Measurements from ENCODE around the gene ADRA2C. TPM values are rescaled to one million over a fixed set of nuclear protein-coding genes. Genes with fewer than 3 reads are reported as not detected.

ADRA2C gene
- total RNA-seq, 2 experiments from 2014 or later = not detected

DNA sequence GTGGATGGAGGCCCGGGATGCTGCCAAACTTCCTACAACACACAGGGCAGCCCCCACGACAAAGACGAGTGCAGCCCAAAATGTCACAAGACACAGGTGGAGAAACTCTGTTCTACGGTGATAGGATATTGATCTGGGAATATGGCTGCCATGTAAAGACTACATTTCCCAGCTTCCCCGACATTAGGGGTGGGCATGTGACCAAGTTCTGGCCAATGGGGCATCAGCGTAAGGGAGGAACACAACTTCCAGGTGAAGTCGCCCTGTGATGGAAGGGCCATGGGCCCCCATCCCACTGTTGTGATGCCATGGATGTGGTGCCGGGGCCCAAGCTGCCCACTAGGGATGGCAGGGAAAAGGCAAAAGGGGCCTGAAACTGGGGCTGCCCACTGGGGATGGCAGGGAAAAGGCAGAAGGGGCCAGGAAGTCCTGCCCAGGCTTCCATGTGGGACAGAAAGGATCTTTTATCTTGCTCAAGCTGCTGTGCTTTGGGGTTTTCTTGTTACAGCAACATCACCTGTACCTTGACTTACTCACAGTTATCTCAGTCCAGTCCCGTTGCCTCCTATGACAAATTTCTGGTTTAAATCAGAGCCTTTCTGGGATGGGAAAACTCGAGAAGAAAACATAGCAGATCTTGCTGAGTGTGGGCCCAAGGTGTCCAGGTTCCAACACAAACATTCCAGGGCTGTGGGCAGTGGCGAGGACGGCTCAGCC is 9.7 kb upstream of the ADRA2C start:
- H3K4me1 Mint-ChIP-seq = no peaks in the 10 kb centered on the region
- H3K36me3 Mint-ChIP-seq = no peaks in the 10 kb centered on the region
- ATAC-seq (ENCODE audit: low read depth) = no peak
- no peaks in the 10 kb centered on the region for H3K9me3 Mint-ChIP-seq
- no peak overlapping the region for H3K4me3 Mint-ChIP-seq
- H3K27ac Mint-ChIP-seq = no peak overlapping the region
- H3K27me3 Mint-ChIP-seq = no peaks in the 10 kb centered on the region
- POLR2A ChIA-PET = no interaction called here
- no peak for DNase-seq

DNA sequence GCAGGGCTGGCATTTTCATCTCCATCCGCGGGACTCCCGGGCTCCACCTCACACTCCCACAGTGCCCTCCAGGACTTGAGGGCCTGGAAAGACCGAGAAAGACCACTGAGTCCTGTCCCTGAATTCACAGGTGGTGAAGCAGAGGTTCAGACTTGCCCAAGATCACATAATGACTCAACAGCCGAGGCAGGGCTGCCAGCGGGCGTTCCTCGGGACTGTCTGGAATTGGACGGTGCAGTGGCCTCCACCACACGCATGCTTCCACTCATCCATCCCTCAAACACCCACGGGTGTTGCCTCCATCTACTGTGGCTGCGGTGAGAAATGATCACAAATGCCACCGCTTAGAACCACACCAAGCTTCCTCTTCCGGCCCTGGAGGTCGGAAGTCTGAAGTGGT is 6.9 kb upstream of the ADRA2C start:
- Mint-ChIP-seq H3K4me3 (no peak overlapping the region), H3K27ac (no peak overlapping the region), H3K9me3 (no peaks in the 10 kb centered on the region), H3K4me1 (no peaks in the 10 kb centered on the region), H3K36me3 (no peaks in the 10 kb centered on the region), H3K27me3 (peaks cover under 1% of the 10 kb centered on the region)
- POLR2A ChIA-PET = no interaction called here
- ATAC-seq (ENCODE audit: low read depth) = no peak
- no peak for DNase-seq

DNA sequence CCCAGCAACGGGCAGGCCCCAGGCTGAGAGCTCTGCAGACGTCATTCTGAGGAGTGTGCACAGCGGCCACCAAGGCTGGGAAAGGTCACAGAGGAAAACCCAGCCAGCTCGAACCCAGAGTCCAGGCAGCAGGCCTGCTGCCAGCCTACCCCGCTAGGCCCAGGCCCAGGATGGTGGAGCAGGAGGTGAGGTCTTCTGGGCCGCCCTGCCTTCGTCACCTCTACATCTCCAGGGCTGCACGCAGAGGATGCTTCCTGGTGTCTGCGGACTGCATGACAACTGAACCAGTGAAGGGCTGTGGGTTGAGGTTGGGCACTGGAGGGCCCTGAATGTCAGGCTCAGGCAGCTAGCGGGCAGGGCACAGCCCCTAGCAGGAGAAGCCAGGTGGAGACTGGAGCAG is 5.8 kb upstream of the ADRA2C start:
- DNase-seq = no peak
- H3K27me3 Mint-ChIP-seq = peaks cover 7% of the 10 kb centered on the region
- H3K4me3 Mint-ChIP-seq = no peak overlapping the region
- no peaks in the 10 kb centered on the region for H3K4me1 Mint-ChIP-seq
- H3K9me3 Mint-ChIP-seq = no peaks in the 10 kb centered on the region
- no peak overlapping the region for H3K27ac Mint-ChIP-seq
- POLR2A ChIA-PET = no interaction called here
- H3K36me3 Mint-ChIP-seq = no peaks in the 10 kb centered on the region
- no peak for ATAC-seq (ENCODE audit: low read depth)

DNA sequence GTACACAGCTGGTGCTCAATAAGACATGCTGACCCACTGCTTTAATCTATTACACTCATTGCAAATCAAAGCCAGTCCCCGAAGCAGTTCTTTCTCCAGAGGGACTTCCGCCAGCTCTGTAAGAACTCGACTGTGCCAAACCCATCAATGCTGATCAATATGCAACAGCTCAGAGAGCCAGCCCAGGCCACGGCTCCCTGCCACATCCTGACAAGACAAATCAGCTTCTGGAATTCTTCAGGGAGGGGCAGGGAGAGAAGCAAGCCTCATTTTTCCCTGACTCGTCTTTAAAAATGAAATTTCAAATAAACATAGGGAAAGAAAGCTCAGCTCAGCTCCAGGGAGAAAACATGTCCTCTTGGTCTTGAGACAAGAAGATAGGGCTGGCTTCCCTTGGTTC is 5.3 kb upstream of the ADRA2C start:
- DNase-seq (no peak), ATAC-seq (ENCODE audit: low read depth) (no peak)
- no peaks in the 10 kb centered on the region for H3K36me3 Mint-ChIP-seq
- H3K27ac Mint-ChIP-seq = no peak overlapping the region
- H3K27me3 Mint-ChIP-seq = peaks cover 7% of the 10 kb centered on the region
- no peaks in the 10 kb centered on the region for H3K9me3 Mint-ChIP-seq
- POLR2A ChIA-PET = no interaction called here
- H3K4me3 Mint-ChIP-seq = no peak overlapping the region
- H3K4me1 Mint-ChIP-seq = no peaks in the 10 kb centered on the region

DNA sequence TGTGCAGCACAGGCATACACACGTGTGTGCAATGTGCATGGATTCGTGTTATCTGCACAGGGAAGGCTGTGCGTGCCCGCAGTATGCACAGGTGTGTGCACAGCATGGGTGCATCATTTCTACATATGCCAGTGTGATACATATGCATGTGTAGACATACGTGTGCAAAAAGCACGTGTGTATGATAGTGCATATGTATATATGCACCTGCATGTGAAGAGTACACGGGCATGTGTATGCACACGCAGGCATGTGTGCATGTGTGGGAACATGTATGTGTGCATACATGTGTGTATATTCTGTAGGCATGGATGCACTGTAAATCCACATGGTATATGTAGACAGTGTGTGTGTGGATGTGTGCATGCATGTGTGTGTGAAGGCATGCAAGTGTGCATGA is 3.9 kb upstream of the ADRA2C start:
- peaks cover 13% of the 10 kb centered on the region for H3K27me3 Mint-ChIP-seq
- POLR2A ChIA-PET = no interaction called here
- H3K27ac Mint-ChIP-seq = no peak overlapping the region
- no peak for DNase-seq
- no peaks in the 10 kb centered on the region for H3K9me3 Mint-ChIP-seq
- H3K4me1 Mint-ChIP-seq = peaks cover 2% of the 10 kb centered on the region
- no peak for ATAC-seq (ENCODE audit: low read depth)
- H3K4me3 Mint-ChIP-seq = no peak overlapping the region
- no peaks in the 10 kb centered on the region for H3K36me3 Mint-ChIP-seq

DNA sequence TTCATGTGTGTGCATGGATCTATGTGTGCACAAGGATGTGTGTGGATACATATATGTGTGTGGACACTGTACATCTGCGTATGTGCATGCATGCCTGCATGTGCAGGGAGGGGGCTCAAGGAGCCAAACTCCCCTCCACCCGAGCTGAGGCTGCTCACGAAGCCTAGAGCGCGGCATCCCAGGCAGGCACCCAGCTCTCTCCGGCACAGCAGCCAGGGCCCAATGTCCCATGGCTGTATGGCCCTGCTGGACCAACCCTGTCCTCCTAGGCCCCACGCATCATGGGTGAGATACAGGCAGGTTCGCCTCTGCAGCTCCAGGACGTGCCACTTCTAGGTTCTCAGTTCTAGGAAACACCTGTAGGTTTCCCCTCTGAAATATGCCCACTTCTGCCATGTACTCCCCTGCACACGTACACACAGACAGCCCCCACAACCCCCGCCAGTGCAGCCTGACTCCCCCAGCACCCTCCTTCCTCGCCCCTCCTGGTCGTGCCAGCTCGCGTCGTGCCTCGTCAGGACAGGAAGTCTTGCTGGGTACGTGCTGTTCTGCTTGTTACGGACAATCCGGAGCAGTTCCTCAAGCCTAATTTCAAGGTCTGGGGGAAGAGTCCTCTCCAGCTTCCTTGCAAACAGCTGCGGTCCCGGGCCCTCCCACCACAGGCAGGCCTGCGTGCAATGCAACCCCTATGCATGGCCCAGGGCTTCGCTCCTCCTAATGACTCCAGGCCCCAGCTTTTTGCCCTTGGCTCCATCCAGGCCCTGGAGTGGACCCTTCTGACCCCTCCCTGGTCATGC is 3.2 kb upstream of the ADRA2C start:
- Mint-ChIP-seq H3K4me1 (peaks cover 4% of the 10 kb centered on the region), H3K9me3 (no peaks in the 10 kb centered on the region), H3K27ac (no peak overlapping the region), H3K27me3 (peaks cover 16% of the 10 kb centered on the region), H3K36me3 (peaks cover 2% of the 10 kb centered on the region), H3K4me3 (no peak overlapping the region)
- ATAC-seq (ENCODE audit: low read depth) = no peak
- POLR2A ChIA-PET = no interaction called here
- no peak for DNase-seq

DNA sequence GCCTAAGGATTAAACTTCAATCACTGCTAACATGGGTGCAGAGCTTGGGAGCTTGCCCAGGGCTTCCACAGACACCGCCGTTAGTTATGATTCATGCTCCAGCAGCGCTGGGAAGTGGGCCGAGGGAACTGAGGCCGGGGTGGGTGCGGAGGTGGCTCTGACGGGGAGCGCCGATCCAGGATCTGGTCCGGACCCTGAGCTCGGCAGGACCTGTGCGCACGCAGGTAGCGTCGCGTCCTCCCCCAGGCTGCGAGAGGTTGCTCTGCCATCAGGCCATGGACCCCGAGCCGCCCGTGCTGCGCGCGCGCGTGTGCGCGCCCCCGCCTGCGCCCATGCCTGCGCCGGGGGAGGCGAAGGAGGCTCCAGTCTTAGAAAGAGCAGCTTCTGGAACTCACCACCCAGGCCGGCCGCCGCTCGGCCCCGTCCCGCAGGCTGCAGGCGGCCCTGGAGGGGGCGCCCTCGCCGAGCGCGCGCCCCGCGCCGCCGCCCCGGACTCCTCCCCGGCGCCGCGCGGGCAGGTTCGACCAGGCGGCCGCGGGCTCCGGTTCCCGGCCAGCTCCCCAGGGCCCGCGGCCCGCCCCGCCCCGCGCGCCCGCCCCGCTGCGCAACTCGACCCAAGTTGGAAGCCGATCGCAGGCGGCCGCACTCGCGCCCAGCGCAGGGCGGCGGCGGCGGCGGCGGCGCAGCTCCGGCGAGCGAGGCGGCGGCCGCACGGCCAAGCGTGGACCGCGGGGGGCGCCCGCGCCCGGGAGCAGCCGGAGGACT is 732 bp upstream of the ADRA2C start:
- DNase-seq (peak; percentile 43), ATAC-seq (ENCODE audit: low read depth) (peak; percentile 32)
- POLR2A ChIA-PET = interaction anchor here (0.7 kb wide), 1 partner anchor 17 kb away, joined by 3 read pairs; no protein-coding TSS in a partner anchor
- no peaks in the 10 kb centered on the region for H3K9me3 Mint-ChIP-seq
- no peak overlapping the region for H3K27ac Mint-ChIP-seq
- H3K36me3 Mint-ChIP-seq = peaks cover 2% of the 10 kb centered on the region
- peaks cover 23% of the 10 kb centered on the region for H3K27me3 Mint-ChIP-seq
- H3K4me3 Mint-ChIP-seq = no peak overlapping the region
- H3K4me1 Mint-ChIP-seq = peaks cover 4% of the 10 kb centered on the region

DNA sequence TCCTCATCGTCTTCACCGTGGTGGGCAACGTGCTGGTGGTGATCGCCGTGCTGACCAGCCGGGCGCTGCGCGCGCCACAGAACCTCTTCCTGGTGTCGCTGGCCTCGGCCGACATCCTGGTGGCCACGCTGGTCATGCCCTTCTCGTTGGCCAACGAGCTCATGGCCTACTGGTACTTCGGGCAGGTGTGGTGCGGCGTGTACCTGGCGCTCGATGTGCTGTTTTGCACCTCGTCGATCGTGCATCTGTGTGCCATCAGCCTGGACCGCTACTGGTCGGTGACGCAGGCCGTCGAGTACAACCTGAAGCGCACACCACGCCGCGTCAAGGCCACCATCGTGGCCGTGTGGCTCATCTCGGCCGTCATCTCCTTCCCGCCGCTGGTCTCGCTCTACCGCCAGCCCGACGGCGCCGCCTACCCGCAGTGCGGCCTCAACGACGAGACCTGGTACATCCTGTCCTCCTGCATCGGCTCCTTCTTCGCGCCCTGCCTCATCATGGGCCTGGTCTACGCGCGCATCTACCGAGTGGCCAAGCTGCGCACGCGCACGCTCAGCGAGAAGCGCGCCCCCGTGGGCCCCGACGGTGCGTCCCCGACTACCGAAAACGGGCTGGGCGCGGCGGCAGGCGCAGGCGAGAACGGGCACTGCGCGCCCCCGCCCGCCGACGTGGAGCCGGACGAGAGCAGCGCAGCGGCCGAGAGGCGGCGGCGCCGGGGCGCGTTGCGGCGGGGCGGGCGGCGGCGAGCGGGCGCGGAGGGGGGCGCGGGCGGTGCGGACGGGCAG is 792 bp downstream of the ADRA2C start:
- Mint-ChIP-seq H3K4me1 (peaks cover 4% of the 10 kb centered on the region), H3K9me3 (no peaks in the 10 kb centered on the region), H3K27me3 (peaks cover 23% of the 10 kb centered on the region), H3K36me3 (peaks cover 2% of the 10 kb centered on the region), H3K4me3 (peak overlapping the region; percentile 40), H3K27ac (peak overlapping the region; percentile 60)
- POLR2A ChIA-PET = no interaction called here
- no peak for ATAC-seq (ENCODE audit: low read depth)
- no peak for DNase-seq

DNA sequence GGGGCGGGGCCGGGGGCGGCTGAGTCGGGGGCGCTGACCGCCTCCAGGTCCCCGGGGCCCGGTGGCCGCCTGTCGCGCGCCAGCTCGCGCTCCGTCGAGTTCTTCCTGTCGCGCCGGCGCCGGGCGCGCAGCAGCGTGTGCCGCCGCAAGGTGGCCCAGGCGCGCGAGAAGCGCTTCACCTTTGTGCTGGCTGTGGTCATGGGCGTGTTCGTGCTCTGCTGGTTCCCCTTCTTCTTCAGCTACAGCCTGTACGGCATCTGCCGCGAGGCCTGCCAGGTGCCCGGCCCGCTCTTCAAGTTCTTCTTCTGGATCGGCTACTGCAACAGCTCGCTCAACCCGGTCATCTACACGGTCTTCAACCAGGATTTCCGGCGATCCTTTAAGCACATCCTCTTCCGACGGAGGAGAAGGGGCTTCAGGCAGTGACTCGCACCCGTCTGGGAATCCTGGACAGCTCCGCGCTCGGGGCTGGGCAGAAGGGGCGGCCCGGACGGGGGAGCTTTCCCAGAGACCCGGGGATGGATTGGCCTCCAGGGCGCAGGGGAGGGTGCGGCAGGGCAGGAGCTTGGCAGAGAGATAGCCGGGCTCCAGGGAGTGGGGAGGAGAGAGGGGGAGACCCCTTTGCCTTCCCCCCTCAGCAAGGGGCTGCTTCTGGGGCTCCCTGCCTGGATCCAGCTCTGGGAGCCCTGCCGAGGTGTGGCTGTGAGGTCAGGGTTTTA is 1.5 kb downstream of the ADRA2C start:
- H3K36me3 Mint-ChIP-seq = peaks cover 2% of the 10 kb centered on the region
- POLR2A ChIA-PET = no interaction called here
- ATAC-seq (ENCODE audit: low read depth) (no peak), DNase-seq (no peak)
- H3K4me3 Mint-ChIP-seq = peak overlapping the region; percentile 49
- H3K4me1 Mint-ChIP-seq = peaks cover 4% of the 10 kb centered on the region
- H3K9me3 Mint-ChIP-seq = no peaks in the 10 kb centered on the region
- peaks cover 23% of the 10 kb centered on the region for H3K27me3 Mint-ChIP-seq
- peak overlapping the region; percentile 65 for H3K27ac Mint-ChIP-seq

DNA sequence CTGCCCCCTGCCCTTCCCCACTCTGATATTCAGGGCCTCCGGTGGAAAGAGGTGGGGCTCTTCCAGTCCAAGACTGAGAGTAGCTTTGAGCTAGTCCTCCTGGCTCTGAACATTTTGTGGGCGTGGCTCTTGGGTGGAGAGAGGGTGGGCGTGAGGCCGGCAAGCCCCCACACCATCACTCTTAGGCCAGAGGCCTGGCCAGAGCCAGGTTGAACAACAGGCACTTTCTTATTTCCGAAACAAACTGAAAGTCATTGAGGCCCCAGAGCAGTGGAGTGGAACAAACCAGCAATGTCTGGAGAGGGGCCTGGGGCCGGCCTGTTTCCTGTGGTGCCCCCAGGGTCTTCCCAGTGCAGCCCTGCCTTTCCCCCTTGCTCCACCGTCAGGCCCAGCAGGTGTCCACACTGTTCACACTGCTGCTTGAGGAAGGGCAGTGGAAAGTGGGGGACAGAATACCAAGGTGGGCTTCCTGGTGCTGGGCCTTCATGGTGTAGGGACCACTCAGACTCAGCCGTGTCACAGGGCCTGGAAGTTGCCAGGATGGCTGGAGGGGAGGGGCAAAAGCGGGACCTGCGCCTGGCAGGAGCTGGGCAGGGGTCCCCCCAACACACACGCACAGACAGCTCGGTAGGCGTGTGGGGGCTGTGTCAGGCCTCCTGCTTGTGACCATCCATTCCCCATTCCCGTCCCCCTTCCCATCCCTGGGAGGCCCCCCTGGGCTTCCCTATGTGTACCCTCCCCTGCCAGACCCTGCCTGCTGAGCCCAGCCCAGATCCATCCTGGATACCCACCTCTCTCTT is 2.9 kb downstream of the ADRA2C start:
- Mint-ChIP-seq H3K27ac (no peak overlapping the region), H3K27me3 (peaks cover 23% of the 10 kb centered on the region), H3K4me3 (no peak overlapping the region), H3K36me3 (peaks cover 2% of the 10 kb centered on the region), H3K9me3 (no peaks in the 10 kb centered on the region), H3K4me1 (peaks cover 4% of the 10 kb centered on the region)
- DNase-seq (no peak), ATAC-seq (ENCODE audit: low read depth) (no peak)
- POLR2A ChIA-PET = no interaction called here

DNA sequence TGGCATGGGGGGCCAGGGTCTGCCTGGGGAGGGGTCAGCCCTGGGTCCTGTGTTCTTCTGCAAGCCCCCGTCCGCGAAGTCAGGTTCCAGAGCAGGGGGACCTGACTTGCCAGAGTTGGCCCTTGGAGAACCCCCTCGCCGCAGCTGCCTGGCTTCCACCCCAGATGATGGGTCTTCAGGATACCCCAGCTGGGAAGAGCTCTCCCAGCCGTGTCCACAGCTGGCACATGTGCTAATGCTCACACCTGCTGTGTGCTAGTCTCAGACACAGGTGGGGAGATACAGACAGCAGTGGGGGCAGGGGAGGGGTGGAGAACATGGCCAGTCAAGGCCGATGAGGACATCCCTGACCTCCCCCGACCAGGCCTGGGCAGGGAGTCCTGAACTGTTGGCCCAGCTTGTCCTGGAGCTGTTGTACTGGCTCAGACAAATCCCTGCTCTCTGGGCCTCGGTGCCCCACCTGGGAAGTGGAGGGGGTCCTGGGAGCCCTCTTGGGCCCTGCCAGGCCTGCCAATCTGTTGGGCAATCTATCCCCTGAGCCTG is 3.5 kb downstream of the ADRA2C start:
- POLR2A ChIA-PET = no interaction called here
- Mint-ChIP-seq H3K4me1 (peaks cover 4% of the 10 kb centered on the region), H3K9me3 (no peaks in the 10 kb centered on the region), H3K27ac (no peak overlapping the region), H3K36me3 (peaks cover 2% of the 10 kb centered on the region), H3K4me3 (no peak overlapping the region), H3K27me3 (peaks cover 18% of the 10 kb centered on the region)
- ATAC-seq (ENCODE audit: low read depth) (no peak), DNase-seq (no peak)
